Heart left ventricle (tissue), 16 donors: ENCODE data around the gene CDH12. TPM values are rescaled to one million over a fixed set of nuclear protein-coding genes. Genes with fewer than 3 reads are reported as not detected.

ENCODE experiments used
- ATAC-seq, 4 donors: fragments of 200-7000 bp; cut with Tn5 transposase; one replicate each; pipeline ENCODE4 v1.9.1; 2020 to 2022; ENCODE audit warnings: moderate library complexity in 4 of 4, mild to moderate bottlenecking in 3 of 4, moderate number of reproducible peaks in 1 of 4
- DNase-seq, 5 donors: peaks; one replicate each; pipeline ENCODE4 v3.0.0-alpha.2; 2020
- H3K27ac ChIP-seq, 12 donors: fragments of 200-600 bp; sonication (generic) in 4 of 12; one replicate each; pipeline versions ENCODE4 v1.5.0 to v1.8.0; 2016 to 2022; ENCODE audit warnings: mild to moderate bottlenecking in 2 of 12
- H3K27me3 ChIP-seq, 9 donors: fragments of 200-600 bp; sonication (generic) in 2 of 9; one replicate each; pipeline versions ENCODE4 v1.5.1 to v1.8.0; 2016 to 2022; ENCODE audit warnings: mild to moderate bottlenecking in 3 of 9
- H3K36me3 ChIP-seq, 9 donors: fragments of 200-600 bp; sonication (generic) in 2 of 9; one replicate each; pipeline versions ENCODE4 v1.5.0 to v1.8.0; 2018 to 2022; ENCODE audit warnings: mild to moderate bottlenecking in 2 of 9
- H3K4me1 ChIP-seq, 12 donors: fragments of 200-600 bp; sonication (generic) in 4 of 12; one replicate each; pipeline versions ENCODE4 v1.5.0 to v1.8.0; 2016 to 2022; ENCODE audit warnings: mild to moderate bottlenecking in 3 of 12
- H3K4me3 ChIP-seq, 12 donors: fragments of 200-600 bp; sonication (generic) in 4 of 12; one replicate each; pipeline versions ENCODE4 v1.5.0 to v1.8.0; 2017 to 2022; ENCODE audit warnings: mild to moderate bottlenecking in 9 of 12, moderate library complexity in 4 of 12
- H3K9me3 ChIP-seq, 12 donors: fragments of 200-600 bp; sonication (generic) in 4 of 12; one replicate each; pipeline versions ENCODE4 v1.5.0 to v1.8.0; 2016 to 2022; ENCODE audit warnings: mild to moderate bottlenecking in 1 of 12
- CTCF ChIP-seq, 12 donors: fragments of 200-600 bp; sonication (generic) in 4 of 12; IDR thresholded peaks; one replicate each; pipeline versions ENCODE4 v1.5.0 to v1.8.0; 2018 to 2022; ENCODE audit warnings: antibody characterized with exemption in 12 of 12, mild to moderate bottlenecking in 5 of 12
- POLR2A ChIP-seq, 2 donors: fragments of 450-650 bp; IDR thresholded peaks; one replicate each; pipeline ENCODE4 v1.6.1; 2017; ENCODE audit warnings: antibody characterized with exemption in 2 of 2, mild to moderate bottlenecking in 2 of 2, moderate library complexity in 2 of 2
- WGBS, 4 donors: extraction: QIAGEN DNeasy Blood & Tissue Kit in 2 of 4; methylation state at CpG; one replicate each; pipeline versions ENCODE4 v1.1.5 to v1.1.7; 2013 to 2018; 5-methylcytosine and 5-hydroxymethylcytosine counted together
- intact Hi-C, 10 donors: fragments of 100-400 bp; cut with DNase I; formaldehyde crosslinking; loops; one replicate each; pipeline versions ENCODE4 v1.11.1 to v1.14.2; 2022
- polyA plus RNA-seq, 2 donors: library from polyadenylated mRNA; stranded (reverse); fragments of 200-250 nt; gene quantifications; one replicate each; pipeline ENCODE4 v1.2.3, GENCODE V29; 2013
- total RNA-seq, 9 donors: library from RNA; depleted of rRNA in 2 of 9; stranded (reverse); fragments of >200 nt in 2 of 9; fragmentation: NEBNext Ultra II Directional in 3 of 9; extraction: Animal tissue kit (Norgen Biotek cat#: 25700) in 3 of 9; gene quantifications; one replicate each; pipeline versions ENCODE4 v1.1.0 to v1.2.4, GENCODE V29; 2016 to 2023
- donor health status: ischemic (EF 13 %, LVEDD 7.1; RV severe dilation, severe dysfunction).
- donor health status: healthy with polysubstance abuse.
- donor health status: DM: no; HTN: yes; CAD: no.
- donor health status: DM: no; HTN: no; CAD: no.
- donor health status: ischemic (EF 25% LVEDD 6.9; RV normal size, moderate dysfunction).
- donor health status: ischemic (EF 25% LVEDD 5.7; RV mildly dilated, moderate dysfunction).
- donor health status: healthy.
- donor health status: DM: yes; HTN: yes; CAD: no.
- donor health status: ischemic (EF 35%, LVEDD 5.7; RV mildly dilated, moderate dysfunction).
- donor health status: nonischemic (EF 11% LVEDD 7.7; RV severe dilation, severe dysfunction).
- donor health status: DM: yes; HTN: yes; CAD: no.
- donor health status: PGD.
- donor health status: ischemic (EF 29% LVEDD 5.4; RV normal size, mild dysfunction).
- donor health status: nonischemic (EF 23%, LVEDD 6.1; RV moderate dilation, normal function).

Gene CDH12
- total and polyA plus RNA-seq, 11 donors: 0.11 TPM; not detected in 10

GRCh38 chr5:21847300-21847699 lies 1005.8 kb downstream of the CDH12 start:
- Histone ChIP-seq H3K27me3 (peaks cover 0 to 2% (median 0%) of the 10 kb centered on the region in 9 donors), H3K36me3 (no peaks in the 10 kb centered on the region), H3K4me3 (no peak overlapping the region), H3K9me3 (no peaks in the 10 kb centered on the region), H3K27ac (no peak overlapping the region), H3K4me1 (no peaks in the 10 kb centered on the region)
- DNase-seq (no peak), ATAC-seq (no peak)
- TF ChIP-seq POLR2A (IDR thresholded peaks at IDR 0.05): no peak
- TF ChIP-seq CTCF (IDR thresholded peaks at IDR 0.05): no peak
- WGBS, 4 donors: 42 to 55% (median 53%) methylated on average over 2 of the region's 2 CpGs
- intact Hi-C loops: no loop called here

DNA sequence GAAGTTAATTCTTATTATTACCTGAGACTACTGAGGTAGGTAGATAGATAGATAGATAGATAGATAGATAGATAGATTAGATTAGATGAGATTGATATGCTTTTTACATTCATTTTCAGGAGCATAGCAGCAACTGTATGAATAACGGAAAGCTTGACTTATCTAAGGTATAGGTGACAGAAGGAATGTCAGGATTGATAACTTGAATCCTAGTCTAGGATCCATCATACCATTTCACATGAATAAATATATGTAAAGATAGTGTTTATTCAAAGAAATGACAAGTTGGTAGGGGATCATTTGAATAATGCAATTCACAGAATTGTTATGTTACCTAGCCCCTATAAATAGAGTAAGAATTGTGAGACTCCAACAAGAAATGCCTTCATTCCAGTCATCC lies 1008.2 kb downstream of the CDH12 start:
- WGBS, 4 donors: 75 to 87% (median 80%) methylated on average over 1 of the region's 1 CpG
- intact Hi-C loops: no loop called here
- Histone ChIP-seq H3K36me3 (no peaks in the 10 kb centered on the region), H3K27ac (no peak overlapping the region), H3K27me3 (peaks cover 0 to 2% (median 0%) of the 10 kb centered on the region in 9 donors), H3K4me1 (no peaks in the 10 kb centered on the region), H3K4me3 (no peak overlapping the region), H3K9me3 (peaks cover 0 to 3% (median 0%) of the 10 kb centered on the region in 12 donors)
- TF ChIP-seq POLR2A (IDR thresholded peaks at IDR 0.05) (no peak), CTCF (IDR thresholded peaks at IDR 0.05) (no peak)
- ATAC-seq (no peak), DNase-seq (no peak)

GRCh38 chr5:21834863-21835262 lies 1018.3 kb downstream of the CDH12 start:
- DNase-seq: no peak
- no peaks in the 10 kb centered on the region for H3K36me3 ChIP-seq

DNA sequence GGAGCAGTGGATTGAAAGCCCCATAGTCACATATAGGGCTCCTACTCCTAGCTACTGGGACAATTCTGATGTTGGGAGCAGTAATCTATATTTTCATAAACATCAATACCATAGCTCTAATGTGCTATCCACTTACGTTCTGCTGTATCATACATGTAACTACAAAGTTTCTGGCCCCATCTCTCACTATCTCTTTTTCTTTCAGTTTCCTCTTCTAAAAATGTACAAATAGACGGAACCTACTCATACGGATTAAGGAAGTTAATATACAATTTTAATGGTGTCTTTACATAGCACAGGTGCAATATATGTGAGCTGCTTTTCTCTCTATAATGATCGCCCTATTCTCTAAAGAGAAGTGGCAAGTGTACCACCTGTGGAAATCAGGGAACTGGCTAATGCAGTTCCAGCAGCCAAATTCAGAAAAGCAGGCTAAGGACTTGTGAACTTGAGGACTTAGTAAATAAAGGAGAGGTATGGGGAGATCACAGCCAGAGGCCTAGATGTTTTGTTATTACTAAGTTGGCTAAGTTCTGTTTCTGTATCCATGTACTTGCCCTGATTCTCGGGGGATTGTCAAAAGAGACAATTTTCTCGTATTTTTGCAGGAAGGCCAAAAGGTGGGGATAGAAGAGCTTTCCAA lies 1021.9 kb downstream of the CDH12 start:
- Histone ChIP-seq H3K4me3 (no peak overlapping the region), H3K9me3 (no peaks in the 10 kb centered on the region), H3K27me3 (no peaks in the 10 kb centered on the region), H3K4me1 (no peaks in the 10 kb centered on the region), H3K36me3 (no peaks in the 10 kb centered on the region), H3K27ac (no peak overlapping the region)
- no peak for ATAC-seq
- TF ChIP-seq CTCF (IDR thresholded peaks at IDR 0.05) (no peak), POLR2A (IDR thresholded peaks at IDR 0.05) (no peak)
- intact Hi-C loops: no loop called here
- WGBS, 4 donors: 74 to 87% (median 83%) methylated on average over 6 of the region's 6 CpGs
- DNase-seq: no peak

More at GRCh38 chr5:21834863-21835262, 1018.3 kb downstream of the CDH12 start:
- Histone ChIP-seq H3K4me1 (no peaks in the 10 kb centered on the region), H3K9me3 (peaks cover 0 to 6% (median 0%) of the 10 kb centered on the region in 12 donors), H3K27ac (no peak overlapping the region), H3K4me3 (no peak overlapping the region), H3K27me3 (no peaks in the 10 kb centered on the region)
- intact Hi-C loops: no loop called here
- ATAC-seq: no peak
- TF ChIP-seq CTCF (IDR thresholded peaks at IDR 0.05): no peak
- no peak for TF ChIP-seq POLR2A (IDR thresholded peaks at IDR 0.05)
